Activated T-helper 2 cell treated with anti-CD3 and anti-CD28 coated beads, Interferon-gamma antibody, Interleukin-2, Interleukin-4, amounts not matched to agents 10 μg/mL and 5 μg/mL and 100 μg/mL, durations not matched to agents 14 hours and 24 hours and 36 hours (primary cell): ENCODE data around the gene OIP5. TPM values are rescaled to one million over a fixed set of nuclear protein-coding genes. Genes with fewer than 3 reads are reported as not detected.
"Not testable (repeated sequence)": the region's sequence is repeated elsewhere in the genome, so short reads cannot be mapped to it uniquely, and the experiment has no call there.

ENCODE experiments used
- DNase-seq: peaks from one replicate; pipeline ENCODE4 v3.0.0; 2021; ENCODE audit warnings: low spot score
- H3K27ac Mint-ChIP-seq: one replicate; pipeline ENCODE4 v1.8.0; 2021; ENCODE audit warnings: mixed read lengths
- H3K27me3 Mint-ChIP-seq: one replicate; pipeline ENCODE4 v1.8.0; 2021; ENCODE audit warnings: low read depth, mixed read lengths
- H3K36me3 Mint-ChIP-seq: one replicate; pipeline ENCODE4 v1.8.0; 2021; ENCODE audit warnings: low read depth, mixed read lengths
- H3K4me1 Mint-ChIP-seq: one replicate; pipeline ENCODE4 v1.8.0; 2021; ENCODE audit warnings: low read depth, mixed read lengths
- H3K4me3 Mint-ChIP-seq: one replicate; pipeline ENCODE4 v1.8.0; 2021; ENCODE audit warnings: low read depth, mild to moderate bottlenecking, moderate library complexity, mixed read lengths
- H3K9me3 Mint-ChIP-seq: one replicate; pipeline ENCODE4 v1.8.0; 2021; ENCODE audit warnings: mixed read lengths
- intact Hi-C: fragments of 100-400 bp; cut with micrococcal nuclease; formaldehyde crosslinking; loops from one replicate; pipeline ENCODE4 v1.15.1; 2023
- total RNA-seq: library from RNA; stranded (reverse); gene quantifications from 2 replicates; pipeline ENCODE4 v1.2.3, GENCODE V29; 2022

Gene OIP5
- total RNA-seq, 1 donor from 2014 or later = 16.1 TPM

DNA sequence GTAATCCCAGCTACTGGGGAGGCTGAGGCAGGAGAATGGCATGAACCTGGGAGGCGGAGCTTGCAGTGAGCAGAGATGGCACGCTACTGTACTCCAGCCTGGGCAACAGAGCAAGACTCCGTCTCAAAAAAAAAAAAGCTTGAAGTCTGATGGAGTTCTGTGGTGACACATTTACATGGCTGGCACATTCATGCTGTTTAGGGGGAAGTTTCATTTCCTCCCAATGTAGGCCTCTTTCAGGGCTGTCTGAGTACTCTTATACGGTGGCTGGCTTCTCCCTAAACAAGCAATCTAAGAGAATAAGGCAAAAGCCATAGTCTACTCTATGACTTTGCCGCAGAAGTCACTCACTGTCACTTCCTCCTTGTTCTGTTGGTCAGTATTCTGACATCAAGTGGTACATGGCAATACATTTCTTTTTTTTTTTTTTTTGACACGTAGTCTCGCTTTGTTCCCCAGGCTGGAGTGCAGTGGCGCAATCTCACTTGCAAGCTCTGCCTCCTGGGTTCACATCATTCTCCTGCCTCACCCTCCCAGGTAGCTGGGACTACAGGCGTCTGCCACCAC is 41.2 kb downstream of the OIP5 start:
- DNase-seq = no peak
- Mint-ChIP-seq H3K27ac (no peak overlapping the region), H3K27me3 (no peaks in the 10 kb centered on the region), H3K9me3 (no peaks in the 10 kb centered on the region), H3K4me3 (no peak overlapping the region), H3K36me3 (peaks cover 68% of the 10 kb centered on the region), H3K4me1 (peaks cover 32% of the 10 kb centered on the region)
- intact Hi-C loops = no loop called here

DNA sequence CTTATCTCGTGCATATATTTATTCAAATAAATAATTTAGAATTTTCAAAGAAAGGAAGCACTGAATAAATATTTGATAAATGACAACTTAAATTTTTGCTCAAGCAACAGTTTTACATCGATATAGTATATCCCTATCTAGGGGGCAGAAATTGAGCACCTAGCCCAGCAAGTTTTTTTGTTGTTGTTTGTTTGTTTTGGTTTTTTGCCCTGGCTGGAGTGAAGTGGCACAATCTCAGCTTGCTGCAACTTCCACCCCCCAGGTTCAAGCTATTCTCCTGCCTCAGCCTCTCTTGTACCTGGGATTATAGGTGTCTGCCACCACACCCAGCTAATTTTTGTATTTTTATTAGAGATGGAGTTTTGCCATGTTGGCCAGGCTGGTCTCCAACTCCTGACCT is 42.4 kb downstream of the OIP5 start:
- H3K9me3 Mint-ChIP-seq = peaks cover 7% of the 10 kb centered on the region
- intact Hi-C loops = no loop called here
- H3K36me3 Mint-ChIP-seq = peaks cover 73% of the 10 kb centered on the region
- H3K27me3 Mint-ChIP-seq = no peaks in the 10 kb centered on the region
- H3K27ac Mint-ChIP-seq = no peak overlapping the region
- peaks cover 35% of the 10 kb centered on the region for H3K4me1 Mint-ChIP-seq
- H3K4me3 Mint-ChIP-seq = no peak overlapping the region
- DNase-seq = no peak

DNA sequence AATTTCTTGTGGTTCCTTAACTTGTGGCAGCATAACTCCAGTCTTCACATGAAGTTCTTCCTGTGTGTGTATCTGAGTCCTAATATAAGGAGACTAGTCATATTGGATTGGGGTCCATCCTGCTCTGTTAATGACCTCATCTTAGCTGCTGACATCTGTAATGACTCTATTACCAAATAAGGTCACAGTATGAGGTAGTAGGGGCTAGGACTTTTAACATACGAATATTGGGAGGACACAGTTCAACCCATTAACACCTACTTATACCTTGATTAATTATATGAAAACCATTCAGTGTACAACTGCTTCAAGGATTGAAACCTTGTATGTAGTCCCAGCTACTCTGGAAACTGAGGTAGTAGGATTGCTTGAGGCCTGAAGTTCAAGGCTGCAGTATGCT is 43.9 kb downstream of the OIP5 start:
- H3K27me3 Mint-ChIP-seq = no peaks in the 10 kb centered on the region
- DNase-seq = no peak
- intact Hi-C loops = no loop called here
- peaks cover 72% of the 10 kb centered on the region for H3K36me3 Mint-ChIP-seq
- peaks cover 7% of the 10 kb centered on the region for H3K9me3 Mint-ChIP-seq
- H3K27ac Mint-ChIP-seq = peak overlapping the region; percentile 45
- H3K4me1 Mint-ChIP-seq = peaks cover 34% of the 10 kb centered on the region
- H3K4me3 Mint-ChIP-seq = no peak overlapping the region

DNA sequence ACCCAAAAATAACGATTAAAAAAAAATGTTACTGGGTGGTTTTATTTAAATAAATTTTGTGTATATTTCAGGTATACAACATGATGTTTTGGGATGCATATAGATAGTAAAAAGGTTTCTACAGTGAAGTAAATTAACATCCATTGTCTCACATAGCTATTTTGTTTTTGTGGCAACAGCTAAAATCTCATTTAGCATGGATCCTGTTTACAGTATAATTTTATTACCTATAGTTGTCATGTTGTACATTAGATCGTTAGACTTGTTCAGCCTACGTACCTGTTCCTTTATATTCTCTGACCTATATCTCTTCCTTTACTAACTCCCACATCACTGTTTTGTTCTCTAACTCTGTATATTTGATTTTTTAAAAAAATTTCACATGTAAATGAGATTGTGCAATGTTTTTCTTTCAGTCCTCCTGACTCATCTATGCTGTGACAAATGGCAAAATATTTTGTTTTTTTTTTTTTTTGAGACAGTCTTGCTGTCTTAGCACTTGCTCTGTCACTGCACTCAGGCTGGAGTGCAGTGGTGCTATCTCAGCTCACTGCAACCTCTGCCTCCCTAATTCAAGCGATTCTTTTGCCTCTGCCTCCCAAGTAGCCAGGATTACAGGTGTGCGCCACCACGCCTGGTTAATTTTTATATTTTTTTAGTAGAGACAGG is 45.6 kb downstream of the OIP5 start:
- peaks cover 68% of the 10 kb centered on the region for H3K36me3 Mint-ChIP-seq
- no peak for DNase-seq
- peaks cover 41% of the 10 kb centered on the region for H3K4me1 Mint-ChIP-seq
- peak overlapping the region; percentile 71 for H3K27ac Mint-ChIP-seq
- intact Hi-C loops = no loop called here
- no peaks in the 10 kb centered on the region for H3K27me3 Mint-ChIP-seq
- peaks cover 7% of the 10 kb centered on the region for H3K9me3 Mint-ChIP-seq
- peak overlapping the region; percentile 62 for H3K4me3 Mint-ChIP-seq

DNA sequence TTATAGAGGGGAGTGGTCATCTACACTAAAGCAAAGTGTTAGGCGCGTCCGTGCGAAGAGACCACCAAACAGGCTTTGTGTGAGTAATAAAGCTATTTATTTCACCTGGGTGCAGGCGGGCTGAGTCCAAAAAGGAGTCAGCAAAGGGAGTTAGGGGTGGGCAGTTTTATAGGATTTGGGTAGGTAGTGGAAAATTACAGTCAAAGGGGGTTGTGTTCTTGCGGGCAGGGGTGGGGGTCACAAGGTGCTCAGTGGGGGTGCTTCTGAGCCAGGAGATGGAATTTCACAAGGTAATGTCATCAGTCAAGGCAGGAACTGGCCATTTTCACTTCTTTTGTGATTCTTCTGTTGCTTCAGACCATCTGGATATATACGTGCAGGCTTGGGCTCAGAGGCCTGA is 47.1 kb downstream of the OIP5 start:
- Mint-ChIP-seq H3K27me3 (no peaks in the 10 kb centered on the region), H3K4me3 (peak overlapping the region; percentile 99), H3K36me3 (peaks cover 59% of the 10 kb centered on the region), H3K9me3 (peaks cover 7% of the 10 kb centered on the region), H3K4me1 (peaks cover 37% of the 10 kb centered on the region), H3K27ac (peak overlapping the region; percentile 98)
- no peak for DNase-seq
- intact Hi-C loops = loop anchor here (2.0 kb wide), 1 partner anchor 168 kb away; the partner anchor contains the start of gene INO80

DNA sequence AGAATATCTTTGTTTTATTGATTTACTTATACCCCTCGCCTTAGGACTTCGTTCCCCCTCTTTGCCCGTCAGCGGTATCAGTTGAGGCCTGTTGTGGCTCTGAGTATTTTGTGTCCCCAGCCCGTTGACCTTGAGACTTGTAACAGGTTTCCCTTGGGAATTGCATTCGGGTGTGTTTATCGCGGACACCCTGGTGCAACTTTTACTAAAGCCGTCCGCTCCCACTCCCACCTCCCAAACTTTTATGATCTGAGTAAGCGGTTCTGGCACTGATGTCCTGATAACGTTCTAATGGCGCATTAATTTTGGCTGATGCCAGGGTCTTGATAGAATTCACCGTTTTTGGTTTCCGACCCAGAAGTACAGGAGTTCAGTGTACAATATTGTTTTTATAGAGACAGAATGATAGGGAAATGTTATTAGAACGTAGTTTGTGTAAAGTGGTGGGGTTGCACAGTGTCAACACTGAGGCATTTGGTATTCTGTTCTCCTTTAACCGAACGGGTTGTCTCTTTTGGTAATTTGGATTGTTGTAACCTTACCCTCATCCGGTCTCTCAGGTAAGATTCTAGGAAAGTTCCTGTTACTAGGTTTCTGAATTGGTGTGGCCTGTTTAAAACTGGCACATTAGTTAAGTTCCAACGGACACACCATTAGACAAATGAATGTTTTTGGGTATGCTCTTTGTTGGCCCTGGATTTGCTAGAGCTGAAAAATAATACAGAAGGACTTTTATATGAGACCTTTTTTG is 47.8 kb downstream of the OIP5 start:
- peaks cover 37% of the 10 kb centered on the region for H3K4me1 Mint-ChIP-seq
- DNase-seq = no peak
- peaks cover 65% of the 10 kb centered on the region for H3K36me3 Mint-ChIP-seq

DNA sequence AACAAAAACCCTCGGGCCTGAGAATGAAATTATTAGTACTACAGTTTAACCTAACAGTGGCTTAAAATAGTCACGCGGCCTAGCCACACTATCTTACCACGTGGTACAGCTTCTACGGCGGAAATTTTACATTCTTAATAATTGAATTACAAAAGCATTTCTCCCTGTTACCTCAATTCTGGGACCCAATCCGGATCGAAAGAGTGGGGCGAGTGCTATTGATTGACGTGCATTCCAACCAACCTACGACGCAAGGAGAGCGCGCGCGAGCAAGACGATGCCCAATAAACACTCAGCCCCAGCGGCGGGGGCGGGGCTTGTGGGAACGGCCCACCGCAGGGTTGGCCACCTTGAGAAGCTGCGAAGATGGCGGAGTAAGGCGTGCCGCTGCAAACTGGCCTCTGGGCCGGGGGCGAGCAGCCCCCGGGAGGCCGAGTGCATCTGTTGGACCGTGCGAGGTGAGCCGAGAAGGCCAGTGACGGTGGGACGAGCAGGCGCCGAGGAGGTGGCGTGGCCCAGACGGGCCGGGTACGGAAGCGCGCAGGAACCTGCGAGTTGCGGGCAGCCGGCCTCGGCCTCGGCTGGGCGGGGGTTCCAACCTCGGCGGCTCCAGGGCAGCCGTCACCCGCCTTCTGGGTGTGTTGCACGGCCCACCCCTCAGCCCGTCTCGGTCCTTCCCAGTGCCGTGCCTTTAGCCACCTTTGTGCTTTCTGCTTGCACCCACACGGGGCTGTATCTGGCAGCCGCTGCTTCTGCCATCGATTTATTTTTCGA is 48.6 kb downstream of the OIP5 start:
- Mint-ChIP-seq H3K4me3 (peak overlapping the region; percentile 99), H3K9me3 (peaks cover 7% of the 10 kb centered on the region), H3K27ac (peak overlapping the region; percentile 98), H3K27me3 (no peaks in the 10 kb centered on the region), H3K4me1 (peaks cover 37% of the 10 kb centered on the region), H3K36me3 (peaks cover 69% of the 10 kb centered on the region)
- DNase-seq = peak; percentile 97
- intact Hi-C loops = loop anchor here (1.0 to 2.0 kb wide), 3 partner anchors 48 to 167 kb away; partner anchors contain the start of genes CHP1, EXD1, INO80 and NUSAP1

More for the DNA sequence above, 47.8 kb downstream of the OIP5 start:
- peaks cover 7% of the 10 kb centered on the region for H3K9me3 Mint-ChIP-seq
- peak overlapping the region; percentile 99 for H3K4me3 Mint-ChIP-seq
- H3K27me3 Mint-ChIP-seq = no peaks in the 10 kb centered on the region
- peak overlapping the region; percentile 98 for H3K27ac Mint-ChIP-seq
- intact Hi-C loops = loop anchor here (2.0 kb wide), 1 partner anchor 168 kb away; the partner anchor contains the start of gene INO80

DNA sequence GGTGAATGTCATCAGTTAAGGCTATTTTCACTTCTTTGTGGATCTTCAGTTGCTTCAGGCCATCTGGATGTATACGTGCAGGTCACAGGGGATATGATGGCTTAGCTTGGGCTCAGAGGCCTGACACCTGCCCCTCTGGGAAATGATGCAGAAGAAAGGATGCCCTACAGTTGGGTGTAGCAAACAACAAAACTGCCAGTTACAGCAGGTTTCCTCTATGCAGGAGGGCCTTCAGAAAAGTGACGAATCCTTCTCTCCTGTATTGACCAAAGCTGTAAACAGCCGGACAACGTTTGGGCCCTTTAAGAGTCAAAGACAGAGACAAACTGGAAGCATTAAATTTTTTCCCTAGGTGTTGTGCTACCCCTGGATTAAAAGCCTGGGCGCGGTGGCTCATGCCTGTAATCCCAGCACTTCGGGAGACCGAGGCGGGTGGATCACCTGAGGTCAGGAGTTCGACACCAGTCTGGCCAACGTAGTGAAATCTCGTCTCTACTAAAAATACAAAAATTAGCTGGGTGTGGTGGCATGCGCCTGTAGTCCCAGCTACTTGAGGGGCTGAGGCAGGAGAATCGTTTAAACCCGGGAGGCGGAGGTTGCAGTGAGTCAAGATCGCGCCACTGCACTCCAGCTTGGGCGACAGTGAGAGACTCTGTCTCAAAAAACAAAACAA is 49.3 kb downstream of the OIP5 start:
- peaks cover 66% of the 10 kb centered on the region for H3K36me3 Mint-ChIP-seq
- not testable (repeated sequence) for H3K9me3 Mint-ChIP-seq

DNA sequence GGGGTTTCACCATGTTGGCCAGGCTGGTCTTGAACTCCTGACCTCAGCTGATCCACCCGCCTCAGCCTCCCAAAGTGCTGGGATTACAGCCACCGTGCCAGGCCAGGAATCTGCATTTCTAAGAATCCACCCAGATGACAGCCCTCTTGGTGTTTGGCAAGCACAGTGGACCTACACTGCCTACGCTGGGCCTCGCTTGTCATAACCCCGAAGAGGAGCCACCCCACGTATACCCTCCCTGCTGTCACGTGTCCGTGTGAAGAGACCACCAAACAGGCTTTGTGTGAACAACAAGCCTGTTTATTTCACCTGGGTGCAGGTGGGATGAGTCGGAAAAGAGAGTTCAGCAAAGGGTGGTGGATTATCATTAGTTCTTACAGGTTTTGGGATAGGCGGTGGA is 50.0 kb downstream of the OIP5 start:
- peak overlapping the region; percentile 90 for H3K27ac Mint-ChIP-seq
- H3K4me3 Mint-ChIP-seq = peak overlapping the region; percentile 99
- peaks cover 30% of the 10 kb centered on the region for H3K4me1 Mint-ChIP-seq
- H3K27me3 Mint-ChIP-seq, DNase-seq, H3K9me3 Mint-ChIP-seq: not testable (repeated sequence)
- intact Hi-C loops = loop anchor here (2.0 kb wide), 1 partner anchor 52 kb away; the partner anchor contains the start of genes CHP1 and EXD1
- peaks cover 60% of the 10 kb centered on the region for H3K36me3 Mint-ChIP-seq

More for the DNA sequence above, 49.3 kb downstream of the OIP5 start:
- intact Hi-C loops = loop anchor here (1.0 to 2.0 kb wide), 2 partner anchors 49 to 52 kb away; partner anchors contain the start of genes CHP1, EXD1, NUSAP1 and OIP5
- Mint-ChIP-seq H3K27ac (peak overlapping the region; percentile 90), H3K4me3 (peak overlapping the region; percentile 99), H3K4me1 (peaks cover 31% of the 10 kb centered on the region)
- H3K27me3 Mint-ChIP-seq, DNase-seq: not testable (repeated sequence)

DNA sequence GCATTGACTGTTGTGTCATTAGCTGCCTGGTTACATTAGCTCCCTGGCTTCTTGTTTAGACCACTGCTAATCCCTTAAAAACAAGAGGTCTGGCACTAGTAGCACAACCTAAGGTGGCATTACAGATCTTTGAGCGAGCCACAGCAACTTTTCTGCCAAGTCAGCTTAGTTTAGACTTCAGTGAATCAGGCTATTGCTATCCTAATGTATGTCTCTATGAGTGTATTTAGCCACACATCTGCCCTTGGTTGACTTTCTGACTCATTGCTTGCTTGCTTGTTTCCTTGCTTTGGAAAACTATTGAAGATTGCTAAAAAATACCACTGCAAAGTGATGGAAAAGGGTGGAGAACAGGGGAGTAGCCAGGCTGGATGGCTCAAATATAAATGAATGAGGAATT is 51.2 kb downstream of the OIP5 start:
- Mint-ChIP-seq H3K4me3 (no peak overlapping the region), H3K9me3 (peaks cover 7% of the 10 kb centered on the region), H3K4me1 (peaks cover 21% of the 10 kb centered on the region), H3K27ac (peak overlapping the region; percentile 54), H3K36me3 (peaks cover 58% of the 10 kb centered on the region), H3K27me3 (no peaks in the 10 kb centered on the region)
- no peak for DNase-seq
- intact Hi-C loops = no loop called here

DNA sequence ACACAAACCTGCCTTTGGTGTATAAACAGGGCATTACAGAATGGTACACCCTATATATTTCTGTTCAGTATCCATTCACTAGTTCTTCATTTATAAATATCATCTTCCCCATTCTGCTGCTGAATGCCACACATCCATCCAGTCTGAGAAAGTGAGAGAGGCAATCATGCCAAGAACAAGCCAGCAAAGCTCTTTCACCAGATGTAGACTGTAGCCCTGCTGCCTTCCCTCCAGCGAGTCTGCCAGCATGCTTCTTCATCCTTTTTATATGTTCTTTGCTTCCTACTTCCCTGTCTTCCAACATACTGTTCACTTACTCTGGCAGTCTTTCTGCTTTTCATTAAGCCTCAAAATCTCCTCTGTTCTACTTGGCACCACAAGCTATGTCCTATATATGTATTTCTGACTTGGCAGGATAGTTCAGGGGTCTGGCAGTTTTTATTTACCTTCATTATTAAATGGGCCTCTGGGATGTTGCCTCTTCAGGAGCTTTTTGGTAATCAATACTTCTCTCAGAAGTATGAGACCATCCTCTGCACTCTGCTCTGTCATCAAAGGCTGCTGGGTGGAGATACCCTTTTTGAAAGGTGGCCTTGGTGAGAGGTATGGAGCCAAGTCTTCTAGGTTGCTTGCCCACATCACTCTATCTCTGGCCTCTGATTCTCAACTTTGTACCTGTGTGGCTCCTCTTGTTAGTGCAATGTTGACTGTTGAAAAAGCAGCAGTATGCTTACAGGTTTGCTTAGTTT is 52.7 kb downstream of the OIP5 start:
- Mint-ChIP-seq H3K4me1 (peaks cover 13% of the 10 kb centered on the region), H3K9me3 (no peaks in the 10 kb centered on the region), H3K27me3 (no peaks in the 10 kb centered on the region), H3K36me3 (peaks cover 45% of the 10 kb centered on the region), H3K27ac (no peak overlapping the region), H3K4me3 (no peak overlapping the region)
- no peak for DNase-seq
- intact Hi-C loops = no loop called here
